Fibroblast of the conjunctiva (primary cell): ENCODE results near the gene KCNJ6.
"Not testable (repeated sequence)": the region's sequence is repeated elsewhere in the genome, so short reads cannot be mapped to it uniquely, and the experiment has no call there.

ENCODE experiments used
- DNase-seq: peaks from one replicate; pipeline ENCODE4 v3.0.0-alpha.2; 2010; ENCODE audit warnings: low read depth

Gene KCNJ6

DNA sequence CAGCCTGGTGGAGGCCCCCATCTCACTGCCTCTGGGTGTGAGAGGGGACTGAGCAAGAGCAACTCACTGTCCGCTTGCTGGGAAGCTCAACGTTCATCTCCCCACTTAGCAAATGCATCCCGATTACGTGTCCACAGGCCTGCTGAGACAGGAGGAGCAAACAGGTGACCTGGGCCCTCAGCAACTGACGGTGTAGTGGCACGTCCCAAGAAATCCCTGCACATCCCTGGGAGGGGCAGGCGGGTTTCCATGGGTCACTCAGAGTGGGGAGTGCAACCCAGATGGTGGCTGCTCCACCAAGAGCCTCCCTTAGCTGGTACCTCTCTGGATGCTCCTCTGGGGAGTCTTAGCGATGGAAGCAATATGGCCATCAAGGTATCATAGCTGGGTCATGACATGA is 320.3 kb downstream of the KCNJ6 start:
- DNase-seq = no peak

DNA sequence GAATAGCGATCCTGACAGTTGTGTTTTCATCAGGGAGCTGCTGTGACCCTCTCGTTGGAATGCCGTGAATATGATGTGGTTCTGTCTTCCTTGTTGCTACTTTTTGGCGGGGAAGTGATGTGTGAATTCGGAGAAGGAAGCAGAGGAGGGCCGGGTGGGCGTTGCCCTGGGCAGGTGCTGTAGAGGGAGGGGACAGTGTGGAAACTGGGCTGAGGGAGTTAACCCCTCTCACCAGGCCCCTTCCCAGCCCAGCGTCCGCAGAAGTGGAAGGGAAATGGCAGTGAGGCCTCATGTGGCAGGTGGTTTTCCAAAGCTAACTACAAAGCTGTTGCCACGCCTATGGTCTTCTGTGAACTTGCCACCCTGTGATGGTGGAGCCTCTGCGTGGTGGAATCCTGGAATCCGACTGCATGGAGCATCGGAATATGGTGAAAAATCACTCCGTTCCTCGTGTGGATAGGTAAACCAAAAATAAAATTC is 321.7 kb downstream of the KCNJ6 start:
- DNase-seq = no peak

GRCh38 chr21:37593740-37594471 is 322.4 kb downstream of the KCNJ6 start:
- no peak for DNase-seq

- DNase-seq = no peak
Observed at GRCh38 chr21:37593015-37593414, 323.2 kb downstream of the KCNJ6 start.

GRCh38 chr21:37592496-37592895 is 323.8 kb downstream of the KCNJ6 start:
- DNase-seq = no peak

- DNase-seq = not testable (repeated sequence)
Observed at GRCh38 chr21:37591994-37592393, 324.3 kb downstream of the KCNJ6 start.

- DNase-seq = not testable (repeated sequence)
Observed at GRCh38 chr21:37590836-37591235, 325.4 kb downstream of the KCNJ6 start.

DNA sequence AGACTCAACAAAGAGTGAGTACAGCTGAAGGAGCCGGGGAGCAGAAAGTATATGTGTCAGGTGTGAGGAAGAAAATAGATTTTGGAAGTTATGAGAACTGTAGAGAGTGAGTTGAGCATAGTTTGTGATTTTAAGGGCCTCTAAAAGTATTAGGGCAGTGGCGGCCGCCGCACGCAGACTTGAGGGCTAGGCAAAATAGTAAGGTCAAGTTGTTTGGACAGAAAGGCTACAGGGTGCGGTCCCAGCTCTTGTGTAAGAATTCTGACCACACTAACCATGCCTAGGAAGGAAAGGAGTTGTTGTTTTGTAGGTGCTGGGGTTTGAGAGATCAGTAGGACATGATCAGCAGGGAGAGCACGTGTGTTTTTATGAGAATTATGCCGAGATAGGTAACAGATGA is 327.6 kb downstream of the KCNJ6 start:
- not testable (repeated sequence) for DNase-seq

GRCh38 chr21:37587635-37588177 is 328.6 kb downstream of the KCNJ6 start:
- DNase-seq = no peak

- DNase-seq = no peak
Observed at GRCh38 chr21:37587203-37587602, 329.1 kb downstream of the KCNJ6 start.

GRCh38 chr21:37582590-37582989 is 333.7 kb downstream of the KCNJ6 start:
- DNase-seq = peak; percentile 63

DNA sequence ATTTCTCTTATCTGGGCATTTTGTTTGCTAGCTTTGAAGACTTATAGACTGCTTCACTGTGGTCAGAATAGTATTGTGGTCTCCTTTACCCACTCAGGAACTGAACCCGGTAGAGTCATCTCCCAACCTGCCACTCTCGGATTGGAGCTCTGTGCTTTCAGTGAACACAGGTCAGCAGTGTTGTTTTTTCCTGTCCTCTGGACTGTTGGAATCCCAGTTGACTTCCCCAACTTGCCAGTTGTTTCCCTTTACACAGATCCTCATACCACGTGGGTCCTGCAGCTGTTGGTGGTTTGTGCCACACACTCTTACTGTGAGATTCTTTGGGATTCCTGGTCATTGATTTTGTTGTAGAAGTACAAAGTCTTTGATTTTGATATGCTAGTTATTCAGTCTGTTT is 335.6 kb downstream of the KCNJ6 start:
- DNase-seq = no peak

DNA sequence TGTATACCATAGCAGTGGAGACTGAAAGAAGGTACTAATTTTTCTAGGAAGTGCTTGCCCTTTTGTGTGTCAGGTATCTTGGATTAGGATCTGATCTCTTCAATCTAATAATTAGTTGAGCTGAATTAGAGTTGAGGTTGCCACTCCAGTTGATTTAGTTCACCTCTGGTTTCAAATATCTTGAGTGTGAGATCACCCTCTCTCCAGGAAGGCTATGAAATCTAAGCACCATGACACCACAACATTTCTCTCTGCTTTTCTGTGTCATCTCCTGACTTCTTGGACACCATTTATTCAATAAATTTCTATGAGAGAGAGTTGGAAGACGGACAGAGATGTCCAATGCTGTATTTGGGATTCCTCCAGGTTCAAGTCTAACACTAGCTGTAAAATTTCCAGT is 336.9 kb downstream of the KCNJ6 start:
- DNase-seq = no peak

- DNase-seq = no peak
Observed at GRCh38 chr21:37578471-37579126, 337.7 kb downstream of the KCNJ6 start.

DNA sequence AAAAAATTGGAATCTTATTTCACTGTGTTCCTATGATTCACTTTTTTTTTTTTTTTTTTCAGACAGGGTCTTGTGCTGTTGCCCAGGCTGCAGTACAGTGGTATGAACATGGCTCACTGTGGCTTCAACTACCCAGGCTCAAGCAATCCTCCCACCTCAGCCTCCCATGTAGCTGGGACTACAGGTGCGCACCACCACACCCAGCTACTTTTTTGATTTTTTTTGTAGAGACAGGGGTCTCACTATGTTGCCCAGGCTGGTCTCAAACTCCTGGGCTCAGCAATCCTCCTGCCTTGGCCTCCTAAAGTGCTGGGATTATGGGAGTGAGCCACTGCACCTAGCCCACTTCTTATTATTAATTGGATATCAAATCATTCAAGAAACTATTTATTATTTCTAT is 339.3 kb downstream of the KCNJ6 start:
- DNase-seq = not testable (repeated sequence)

GRCh38 chr21:37575580-37575979 is 340.7 kb downstream of the KCNJ6 start:
- no peak for DNase-seq

- no peak for DNase-seq
Observed at GRCh38 chr21:37574751-37575150, 341.5 kb downstream of the KCNJ6 start.

GRCh38 chr21:37574316-37574715 is 341.9 kb downstream of the KCNJ6 start:
- no peak for DNase-seq

- no peak for DNase-seq
Observed at GRCh38 chr21:37571442-37571841, 344.8 kb downstream of the KCNJ6 start.

GRCh38 chr21:37568916-37569315 is 347.3 kb downstream of the KCNJ6 start:
- no peak for DNase-seq

DNA sequence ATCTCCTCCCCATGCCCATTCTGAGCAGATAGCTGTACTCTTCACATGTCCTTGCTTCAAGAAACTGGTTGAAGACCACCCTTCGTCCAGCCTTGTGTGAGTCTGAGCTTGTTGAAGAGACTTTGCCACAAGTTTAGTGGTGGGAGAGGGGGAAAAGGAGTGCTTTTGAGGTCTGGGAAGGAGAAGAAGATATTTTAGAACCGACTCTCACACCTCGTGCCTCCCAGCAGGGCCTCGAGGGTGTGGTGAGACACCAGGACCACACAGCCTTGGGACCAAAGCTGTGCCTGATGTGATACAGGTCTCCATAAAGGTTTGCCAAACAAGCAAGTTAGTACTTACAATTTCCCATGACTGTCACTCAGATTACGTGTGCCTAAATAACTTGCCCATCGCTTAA is 347.8 kb downstream of the KCNJ6 start:
- no peak for DNase-seq

DNA sequence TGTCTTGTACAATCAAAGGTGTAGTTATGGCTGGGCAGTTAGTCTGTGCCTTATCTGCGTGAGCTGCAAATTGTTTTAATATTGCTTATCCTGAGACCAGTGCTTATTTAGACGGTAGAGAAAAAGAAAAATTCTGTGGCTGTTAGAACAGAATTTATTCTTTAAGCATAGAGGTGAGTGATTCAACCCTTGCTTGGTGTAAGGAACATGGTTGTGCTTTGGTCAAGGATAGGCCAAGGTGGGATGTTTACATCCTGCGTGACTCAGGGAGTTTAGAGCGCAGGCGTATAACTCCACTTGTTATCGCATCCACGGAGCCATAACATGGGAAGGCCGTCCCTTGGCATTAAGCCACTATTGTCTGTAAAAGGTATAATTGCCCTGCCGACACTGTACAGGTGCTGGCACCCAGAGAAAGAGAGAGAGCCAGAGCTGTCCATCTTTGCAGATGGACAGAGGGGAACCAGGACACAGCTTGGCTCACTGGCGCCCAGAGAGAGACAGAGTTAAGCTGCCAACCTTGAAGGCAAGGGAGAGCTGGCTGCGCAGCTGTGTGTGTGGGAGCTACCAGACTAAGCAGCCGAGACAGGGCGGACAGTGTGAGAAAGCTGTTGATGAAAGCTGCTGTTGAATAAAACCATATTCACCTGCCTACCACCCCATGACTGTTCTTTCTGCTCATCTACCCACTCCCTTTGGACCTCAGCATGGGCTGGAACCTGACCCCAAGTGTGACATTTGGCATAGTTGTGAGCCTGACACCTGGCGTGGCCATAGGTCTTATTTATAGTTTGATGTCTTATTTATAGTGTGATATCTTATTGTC is 349.3 kb downstream of the KCNJ6 start:
- no peak for DNase-seq
